ENCODE data around the gene KCNK4.

KCNK4 gene

GRCh38 chr11:64290352-64291261 lies 495 bp upstream of the KCNK4 start:
- no peak for DNase-seq (ENCODE audit: low spot score)

GRCh38 chr11:64291752-64292459 lies 804 bp downstream of the KCNK4 start:
- DNase-seq (ENCODE audit: low spot score) = no peak

- DNase-seq (ENCODE audit: low spot score) = no peak
These were observed 1.6 kb downstream of the KCNK4 start for GRCh38 chr11:64292460-64293254.

GRCh38 chr11:64294774-64295173 lies 3.7 kb downstream of the KCNK4 start:
- no peak for DNase-seq (ENCODE audit: low spot score)

- DNase-seq (ENCODE audit: low spot score) = no peak
These were observed 4.7 kb downstream of the KCNK4 start for GRCh38 chr11:64295760-64296159.

GRCh38 chr11:64296236-64296635 lies 5.1 kb downstream of the KCNK4 start:
- no peak for DNase-seq (ENCODE audit: low spot score)

- no peak for DNase-seq (ENCODE audit: low spot score)
These were observed 6.0 kb downstream of the KCNK4 start for GRCh38 chr11:64296830-64297698.

- DNase-seq (ENCODE audit: low spot score) = no peak
These were observed 6.7 kb downstream of the KCNK4 start for GRCh38 chr11:64297699-64298358.

- no peak for DNase-seq (ENCODE audit: low spot score)
These were observed 8.1 kb downstream of the KCNK4 start for GRCh38 chr11:64298966-64299846.

- DNase-seq (ENCODE audit: low spot score) = no peak
These were observed 8.9 kb downstream of the KCNK4 start, which contains the start of gene CATSPERZ for GRCh38 chr11:64299847-64300648. Gene CATSPERZ, plus strand, starts transcription at chr11:64300358. Its CDS starts 53 bp downstream, at chr11:64300411.

GRCh38 chr11:64303109-64304031 lies 12.3 kb downstream of the KCNK4 start:
- DNase-seq (ENCODE audit: low spot score) = no peak

- DNase-seq (ENCODE audit: low spot score) = no peak
These were observed 12.9 kb downstream of the KCNK4 start for GRCh38 chr11:64304032-64304315.

- DNase-seq (ENCODE audit: low spot score) = peak; percentile 86
These were observed 13.4 kb downstream of the KCNK4 start for GRCh38 chr11:64304316-64305072.

- DNase-seq (ENCODE audit: low spot score) = peak; percentile 99
These were observed 14.1 kb downstream of the KCNK4 start, which contains the start of gene ESRRA for GRCh38 chr11:64305075-64305690. Gene ESRRA, plus strand, starts transcription at chr11:64305524. Its CDS starts 1,656 bp downstream, at chr11:64307180.

- DNase-seq (ENCODE audit: low spot score) = peak; percentile 81
These were observed 14.8 kb downstream of the KCNK4 start for GRCh38 chr11:64305691-64306562.

- no peak for DNase-seq (ENCODE audit: low spot score)
These were observed 15.4 kb downstream of the KCNK4 start for GRCh38 chr11:64306563-64306875.

Data from LoVo (cell line).